GM19193 (cell line): ENCODE measurements around the gene PKNOX1.

Experiments
- POLR2A ChIP-seq: IDR thresholded peaks from 4 replicates; pipeline ENCODE4 v1.6.1; 2011; ENCODE audit not compliant: insufficient read depth, insufficient read length; ENCODE audit errors: extremely low read depth

The PKNOX1 gene, protein sequence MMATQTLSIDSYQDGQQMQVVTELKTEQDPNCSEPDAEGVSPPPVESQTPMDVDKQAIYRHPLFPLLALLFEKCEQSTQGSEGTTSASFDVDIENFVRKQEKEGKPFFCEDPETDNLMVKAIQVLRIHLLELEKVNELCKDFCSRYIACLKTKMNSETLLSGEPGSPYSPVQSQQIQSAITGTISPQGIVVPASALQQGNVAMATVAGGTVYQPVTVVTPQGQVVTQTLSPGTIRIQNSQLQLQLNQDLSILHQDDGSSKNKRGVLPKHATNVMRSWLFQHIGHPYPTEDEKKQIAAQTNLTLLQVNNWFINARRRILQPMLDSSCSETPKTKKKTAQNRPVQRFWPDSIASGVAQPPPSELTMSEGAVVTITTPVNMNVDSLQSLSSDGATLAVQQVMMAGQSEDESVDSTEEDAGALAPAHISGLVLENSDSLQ

DNA sequence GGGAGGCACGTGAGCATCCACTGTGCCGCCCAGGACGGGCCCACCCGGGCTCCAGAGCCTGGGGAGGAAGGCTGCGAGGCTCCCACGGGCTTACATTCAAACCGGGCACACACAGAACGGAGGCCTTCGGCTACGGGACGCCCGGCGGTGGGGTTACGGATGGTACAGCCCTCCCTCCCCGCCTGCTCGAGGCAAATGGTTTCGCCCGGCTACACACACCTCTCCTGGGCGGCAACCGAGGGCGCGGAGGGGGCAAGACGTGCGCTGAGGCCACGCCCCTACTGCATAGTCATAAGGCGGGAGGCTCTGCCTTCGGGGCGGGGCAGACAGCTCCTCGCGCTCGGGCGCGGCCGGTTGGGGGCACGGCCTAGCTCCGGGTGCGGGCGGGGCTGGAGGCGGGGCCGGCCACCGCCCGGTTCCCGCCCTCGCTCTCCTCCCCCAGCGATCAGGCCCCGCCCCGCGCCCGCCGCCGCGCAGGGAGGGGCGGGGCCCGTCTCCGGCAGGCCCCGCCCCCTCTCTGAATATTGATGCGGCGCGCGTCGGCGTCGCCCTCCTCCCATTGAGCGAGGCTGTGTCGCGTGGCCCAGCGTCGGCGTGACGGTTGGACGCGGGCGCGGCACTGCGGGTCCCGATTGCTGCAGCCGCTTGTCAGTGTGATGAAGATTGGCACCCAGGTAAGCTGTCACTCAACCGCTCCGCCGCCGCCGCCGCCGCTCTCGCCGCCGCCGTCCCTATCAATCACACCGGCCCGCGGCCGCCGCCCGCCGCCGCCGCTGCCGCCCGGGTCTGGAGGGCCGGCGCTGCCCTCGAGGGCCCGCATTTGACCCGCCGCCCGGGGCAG, at the start of gene PKNOX1:
TSS of gene PKNOX1 (plus strand) at position 572 of the 841 bp plus-strand sequence. CDS start 29,820 bp downstream, outside the sequence.
- TF ChIP-seq POLR2A, result peak; percentile 50

DNA sequence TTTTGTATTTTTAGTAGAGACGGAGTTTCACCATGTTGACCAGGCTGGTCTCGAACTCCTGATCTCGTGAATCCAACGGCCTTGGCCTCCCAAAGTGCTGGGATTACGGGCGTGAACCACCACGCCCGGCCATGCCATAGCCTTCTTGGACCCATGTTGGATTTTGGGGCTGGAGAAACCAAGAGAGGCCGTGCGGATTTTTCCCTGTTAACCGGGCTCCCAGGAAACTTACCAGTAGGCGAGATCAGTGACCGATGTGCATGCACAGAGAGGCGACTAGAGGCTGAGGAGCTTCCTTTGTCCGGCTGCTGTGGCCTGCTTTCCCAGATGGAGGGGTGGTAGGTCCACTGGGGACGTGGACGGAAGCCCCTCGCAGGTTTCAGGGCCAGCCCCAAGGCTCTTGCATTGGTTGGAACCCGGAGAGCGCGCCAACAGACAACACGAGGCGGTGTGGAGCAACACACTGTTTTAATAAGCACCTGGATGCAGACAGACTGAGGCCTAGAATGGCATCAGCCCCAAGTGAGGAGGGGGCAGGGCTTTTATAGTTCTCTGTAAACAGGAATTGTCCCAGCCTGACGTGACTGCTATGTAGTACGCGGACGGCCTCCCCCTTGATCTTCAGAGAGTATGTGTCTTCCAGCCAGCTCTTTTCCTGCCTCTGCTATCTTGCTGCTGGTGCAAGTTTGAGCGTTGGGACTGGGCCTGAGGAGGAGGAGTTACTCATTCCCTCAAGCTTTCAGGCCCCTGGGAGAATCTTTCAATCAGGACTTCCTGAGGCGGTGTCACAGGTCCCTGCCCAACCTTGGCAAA, 49.0 kb upstream of the PKNOX1 start, which contains the start of gene ERVH48-1:
TSS of gene ERVH48-1 (minus strand) at position 517 of the 813 bp plus-strand sequence. CDS start 6,624 bp downstream, outside the sequence.
- no peak for TF ChIP-seq POLR2A

- no peak for TF ChIP-seq POLR2A
Observed at GRCh38 chr21:42929969-42930368, 44.4 kb upstream of the PKNOX1 start.

DNA sequence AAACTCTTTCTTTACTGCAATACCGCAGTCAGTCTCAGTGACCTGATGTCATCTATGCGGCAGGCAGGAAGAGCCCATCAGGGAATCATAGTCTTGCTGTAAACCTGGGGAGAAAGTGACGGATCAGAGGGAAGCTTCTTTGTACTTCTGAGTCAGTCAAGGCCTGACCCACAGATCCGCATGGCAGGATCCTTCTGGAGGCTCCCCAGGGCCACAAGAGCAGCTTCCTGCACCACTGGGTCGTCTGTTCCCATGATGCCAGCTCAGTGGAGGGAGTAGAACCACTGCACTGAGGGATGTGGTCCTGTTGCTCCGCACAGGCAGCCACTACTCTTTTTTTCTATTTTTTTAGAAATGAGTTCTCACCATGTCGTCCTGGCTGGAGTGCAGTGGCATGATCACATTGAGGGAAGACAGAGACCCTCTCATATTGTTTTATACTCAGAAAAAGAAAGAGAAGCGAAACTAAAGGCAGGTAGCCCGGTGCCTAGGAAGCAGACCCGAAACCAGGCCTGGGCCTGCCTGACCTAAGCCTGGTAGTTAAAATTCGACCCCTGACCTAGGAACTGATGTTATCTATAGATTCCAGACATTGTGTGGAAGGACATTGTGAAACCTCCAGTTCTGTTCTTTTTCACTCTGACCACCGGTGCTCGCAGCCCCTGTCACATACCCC, 42.7 kb upstream of the PKNOX1 start:
- no peak for TF ChIP-seq POLR2A

DNA sequence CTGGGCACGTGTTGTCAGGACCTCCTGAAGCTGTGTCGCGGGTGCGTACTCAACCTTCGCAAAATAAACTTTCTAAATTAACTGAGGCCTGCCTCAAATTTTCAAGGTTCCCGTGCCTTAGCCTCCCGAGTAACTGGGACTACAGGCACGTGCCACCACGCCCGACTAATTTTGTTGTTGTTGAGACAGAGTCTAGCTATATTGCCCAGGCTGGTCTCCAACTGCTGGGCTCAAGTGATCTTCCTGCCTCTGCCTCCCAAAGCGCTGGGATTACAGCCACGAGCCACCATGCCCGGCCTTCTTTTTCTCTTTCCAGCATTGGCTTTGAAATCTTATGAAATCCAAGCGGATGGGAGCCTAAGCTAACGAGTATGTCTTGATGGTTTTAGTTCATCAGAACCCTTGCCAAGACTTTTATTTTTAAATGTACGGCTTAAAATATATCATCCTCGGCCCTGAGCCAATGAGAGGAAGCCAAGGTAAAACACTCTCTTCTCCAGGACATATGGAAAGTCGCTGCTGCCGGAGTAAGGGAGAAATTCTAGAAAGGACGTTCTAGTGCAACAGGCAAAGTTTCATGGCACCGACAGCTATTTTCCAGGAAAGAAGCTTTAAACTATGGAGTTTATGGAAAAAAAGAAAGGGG, 36.3 kb upstream of the PKNOX1 start:
- TF ChIP-seq POLR2A, result no peak

GRCh38 chr21:42939582-42940413, 34.6 kb upstream of the PKNOX1 start:
- no peak for TF ChIP-seq POLR2A

DNA sequence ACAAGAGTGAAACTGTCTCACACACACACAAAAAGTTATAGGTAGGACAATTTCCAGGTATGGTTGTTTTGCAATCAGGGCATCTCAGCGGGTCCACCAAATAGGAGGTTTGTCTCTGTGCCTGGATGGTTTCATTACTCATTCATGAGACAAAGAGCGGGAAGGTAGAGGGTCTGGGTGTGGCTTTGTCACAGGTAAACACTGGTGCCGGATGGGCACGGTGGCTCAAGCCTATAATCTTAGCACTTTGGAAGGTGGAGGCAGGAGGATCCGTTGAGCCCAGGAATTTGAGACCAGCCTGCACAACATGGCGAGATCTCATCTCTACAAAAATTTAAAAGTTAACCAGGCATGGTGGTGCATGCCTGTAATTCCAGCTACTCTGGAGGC, 32.7 kb upstream of the PKNOX1 start:
- TF ChIP-seq POLR2A, result no peak

DNA sequence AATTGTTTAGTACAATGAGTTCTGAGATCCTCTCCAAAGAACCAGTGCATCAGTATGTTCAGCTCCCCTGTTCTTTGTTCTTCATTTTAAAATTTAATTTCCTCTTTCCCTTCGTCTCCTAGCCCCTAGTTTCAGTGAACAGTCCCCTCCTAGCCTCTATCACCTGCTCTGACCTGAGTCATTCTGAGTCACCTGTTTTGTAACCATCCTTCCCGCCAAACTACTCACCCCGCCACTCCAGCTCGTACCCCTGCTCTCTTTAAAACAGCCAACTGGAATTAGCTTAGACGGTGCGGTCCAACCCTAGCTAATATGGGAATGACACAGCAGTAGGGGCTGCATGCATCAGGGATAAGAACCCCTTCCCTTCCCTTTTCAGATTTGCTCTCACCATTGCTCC, 32.1 kb upstream of the PKNOX1 start:
- TF ChIP-seq POLR2A, result no peak

GRCh38 chr21:42956824-42957630, 17.3 kb upstream of the PKNOX1 start:
- no peak for TF ChIP-seq POLR2A

DNA sequence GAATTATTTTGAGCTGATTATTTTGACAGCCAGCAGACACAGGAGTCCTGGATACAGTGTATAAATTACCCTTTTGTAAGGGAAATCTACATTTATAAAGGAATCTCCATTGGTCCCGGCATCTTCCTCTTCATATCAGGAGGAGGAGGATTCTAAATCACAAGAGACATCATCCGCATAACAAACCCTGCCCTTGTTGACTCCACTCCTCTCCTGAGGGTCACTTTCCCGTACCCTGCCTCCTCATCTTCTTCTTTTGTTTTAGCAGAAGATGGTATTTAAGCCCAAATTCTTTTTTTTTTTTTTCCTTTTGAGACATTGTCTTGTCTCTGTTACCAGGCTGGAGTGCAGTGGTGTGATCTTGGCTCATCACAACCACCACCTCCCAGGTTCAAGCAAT, 14.6 kb upstream of the PKNOX1 start:
- no peak for TF ChIP-seq POLR2A

- no peak for TF ChIP-seq POLR2A
Observed at GRCh38 chr21:42962380-42963007, 11.9 kb upstream of the PKNOX1 start.

- no peak for TF ChIP-seq POLR2A
Observed at GRCh38 chr21:42964086-42964485, 10.3 kb upstream of the PKNOX1 start.
